Stimulated activated CD8-positive, alpha-beta memory T cell treated with anti-CD3 and anti-CD28 coated beads, Interleukin-15, amount 100 ng/mL, for 1 hour (primary cell): ENCODE results near the gene ALDH3B1.

ENCODE experiments used
- DNase-seq: peaks from one replicate; pipeline ENCODE4 v3.0.0-alpha.2; 2020; ENCODE audit warnings: low read depth

Gene ALDH3B1

GRCh38 chr11:68013611-68014156 lies 3.6 kb downstream of the ALDH3B1 start:
- DNase-seq = no peak

- no peak for DNase-seq
These were observed 4.2 kb downstream of the ALDH3B1 start for GRCh38 chr11:68014157-68014946.

GRCh38 chr11:68014947-68015447 lies 4.9 kb downstream of the ALDH3B1 start:
- DNase-seq = no peak

DNA sequence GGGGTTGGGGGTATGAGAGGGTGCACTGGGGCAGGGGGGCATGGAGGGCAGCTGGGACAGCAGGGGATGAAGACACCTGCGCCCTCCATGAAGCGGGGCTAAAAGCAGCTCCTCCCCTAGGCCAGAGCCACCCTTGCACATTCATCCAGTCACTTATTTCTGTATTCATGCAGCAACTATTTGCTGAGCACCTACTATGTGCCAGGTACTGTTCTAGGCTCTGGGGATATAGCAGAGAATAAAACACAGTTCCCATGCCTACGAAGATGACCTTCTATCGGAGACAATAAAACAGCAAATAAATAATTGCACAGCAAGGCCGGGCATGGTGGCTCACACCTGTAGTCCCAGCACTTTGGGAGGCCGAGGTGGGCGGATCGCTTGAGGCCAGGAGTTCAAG lies 5.3 kb downstream of the ALDH3B1 start:
- no peak for DNase-seq

DNA sequence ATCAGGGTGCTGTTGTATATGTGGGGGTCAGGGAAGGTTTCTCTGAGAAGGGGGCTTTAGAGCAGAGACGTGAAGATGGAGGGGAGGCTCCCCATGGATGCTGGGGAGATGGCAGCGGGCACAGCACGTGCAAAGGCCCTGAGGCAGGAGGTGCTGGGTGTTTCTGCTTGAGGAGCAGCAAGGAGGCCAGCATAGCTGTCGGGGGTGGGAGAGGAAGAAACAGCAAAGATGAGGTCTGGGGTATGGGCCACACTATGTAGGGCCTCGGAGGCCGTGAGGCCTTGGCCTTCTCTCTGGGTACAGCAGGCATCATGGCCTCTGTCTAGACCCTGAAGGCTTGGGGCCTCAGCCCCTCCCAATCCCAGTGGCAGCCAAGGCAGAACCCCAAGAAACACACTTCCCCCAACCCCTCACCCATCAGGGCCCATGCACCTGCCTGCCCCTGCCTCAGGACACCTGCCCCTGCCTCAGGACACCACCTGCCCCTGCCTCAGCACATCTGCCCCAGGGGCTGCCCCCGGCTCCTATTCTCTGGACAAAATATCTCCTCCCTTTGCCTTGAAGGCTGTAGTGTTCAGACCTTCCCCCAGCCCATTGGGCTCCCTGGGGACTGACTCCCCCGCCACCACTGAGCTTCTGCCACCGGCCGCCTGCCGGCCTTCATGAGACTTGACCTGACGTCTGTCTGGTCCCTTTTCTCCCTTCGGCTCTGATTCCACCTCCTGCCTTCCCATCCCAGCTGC lies 6.2 kb downstream of the ALDH3B1 start:
- no peak for DNase-seq

DNA sequence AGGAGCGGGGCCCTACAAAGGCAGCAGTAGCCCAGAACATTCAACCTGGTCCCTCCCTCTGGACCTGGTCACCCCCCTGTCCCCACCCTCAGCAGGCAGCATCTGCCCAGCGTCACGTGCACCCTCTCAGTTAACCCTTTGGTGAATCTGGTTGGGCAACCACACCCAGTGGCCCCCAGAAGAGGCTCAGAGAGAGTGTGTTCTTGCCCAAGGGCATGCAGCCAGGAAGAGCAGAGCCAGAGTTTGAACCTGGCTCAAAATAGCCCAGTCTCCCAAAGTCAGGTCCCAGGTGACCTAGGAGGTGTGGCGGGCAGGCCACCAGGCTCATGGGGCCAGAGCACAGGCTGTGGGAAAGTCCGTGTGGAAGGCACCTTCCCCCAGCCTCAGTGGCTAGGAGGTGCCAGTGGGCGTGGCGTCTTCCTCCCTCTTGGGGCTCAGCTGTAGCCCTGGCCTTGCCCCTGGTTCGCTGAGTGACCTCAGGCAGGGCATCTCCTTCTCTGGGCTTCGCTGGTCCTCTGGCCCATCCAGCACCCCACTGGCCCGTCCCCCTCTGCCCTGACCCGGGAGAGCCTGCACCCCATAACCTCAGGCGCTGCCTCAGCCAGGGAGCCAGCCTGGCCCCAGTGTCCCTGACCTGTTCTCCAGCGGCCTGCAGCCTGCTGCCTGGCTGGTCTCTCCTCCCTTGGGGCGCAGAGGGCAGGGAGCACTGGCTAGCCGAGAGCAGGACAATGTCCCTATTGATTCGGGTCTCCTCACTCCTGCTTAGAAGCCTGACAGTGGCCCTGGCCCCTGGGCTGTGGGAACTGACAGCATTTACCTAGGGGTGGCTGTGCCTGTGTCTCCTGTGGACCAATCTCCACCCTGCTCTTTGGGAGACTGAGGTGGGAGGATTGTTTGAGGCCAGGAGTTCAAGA lies 7.0 kb downstream of the ALDH3B1 start:
- no peak for DNase-seq

GRCh38 chr11:68017980-68018729 lies 8.0 kb downstream of the ALDH3B1 start:
- no peak for DNase-seq

GRCh38 chr11:68018730-68019190 lies 8.6 kb downstream of the ALDH3B1 start:
- no peak for DNase-seq

GRCh38 chr11:68019486-68019885 lies 9.4 kb downstream of the ALDH3B1 start:
- no peak for DNase-seq

DNA sequence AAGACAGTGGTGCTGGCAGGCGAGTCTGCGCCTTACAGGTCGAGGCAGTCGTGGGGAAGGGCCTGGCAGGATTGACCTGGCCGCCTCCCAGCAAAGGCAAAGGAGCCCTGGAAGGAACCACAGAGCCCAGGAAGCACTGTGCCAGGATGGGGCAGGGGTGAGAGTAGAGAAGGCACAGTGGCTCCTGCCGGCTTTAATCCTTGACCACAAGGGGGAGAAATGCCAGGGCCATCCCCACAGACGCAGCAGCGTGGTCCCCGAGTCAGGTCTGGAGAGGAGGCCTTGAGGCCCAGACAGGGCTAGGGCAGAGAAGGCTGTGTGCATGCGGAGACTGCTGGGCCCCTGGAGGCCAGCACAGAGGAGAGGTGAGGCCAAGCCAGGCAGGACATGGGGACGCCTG lies 10.4 kb downstream of the ALDH3B1 start:
- DNase-seq = no peak

GRCh38 chr11:68021167-68021787 lies 11.2 kb downstream of the ALDH3B1 start:
- DNase-seq = no peak

DNA sequence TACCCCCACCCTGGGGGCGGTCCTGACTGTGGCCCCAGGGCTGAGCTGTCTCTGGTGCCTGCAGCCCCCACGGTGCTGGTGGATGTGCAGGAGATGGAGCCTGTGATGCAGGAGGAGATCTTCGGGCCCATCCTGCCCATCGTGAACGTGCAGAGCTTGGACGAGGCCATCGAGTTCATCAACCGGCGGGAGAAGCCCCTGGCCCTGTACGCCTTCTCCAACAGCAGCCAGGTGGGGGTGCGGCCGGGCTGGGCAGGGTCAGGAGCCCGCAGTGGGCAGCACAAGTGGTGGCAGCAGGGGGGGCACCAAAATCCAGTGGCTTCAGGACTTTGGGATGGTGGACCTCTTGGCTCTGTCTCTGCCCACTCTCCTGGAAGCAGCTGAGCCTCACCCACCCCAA lies 12.4 kb downstream of the ALDH3B1 start:
- no peak for DNase-seq

GRCh38 chr11:68024508-68024907 lies 14.4 kb downstream of the ALDH3B1 start:
- DNase-seq = no peak

GRCh38 chr11:68025047-68025446 lies 14.9 kb downstream of the ALDH3B1 start:
- no peak for DNase-seq

DNA sequence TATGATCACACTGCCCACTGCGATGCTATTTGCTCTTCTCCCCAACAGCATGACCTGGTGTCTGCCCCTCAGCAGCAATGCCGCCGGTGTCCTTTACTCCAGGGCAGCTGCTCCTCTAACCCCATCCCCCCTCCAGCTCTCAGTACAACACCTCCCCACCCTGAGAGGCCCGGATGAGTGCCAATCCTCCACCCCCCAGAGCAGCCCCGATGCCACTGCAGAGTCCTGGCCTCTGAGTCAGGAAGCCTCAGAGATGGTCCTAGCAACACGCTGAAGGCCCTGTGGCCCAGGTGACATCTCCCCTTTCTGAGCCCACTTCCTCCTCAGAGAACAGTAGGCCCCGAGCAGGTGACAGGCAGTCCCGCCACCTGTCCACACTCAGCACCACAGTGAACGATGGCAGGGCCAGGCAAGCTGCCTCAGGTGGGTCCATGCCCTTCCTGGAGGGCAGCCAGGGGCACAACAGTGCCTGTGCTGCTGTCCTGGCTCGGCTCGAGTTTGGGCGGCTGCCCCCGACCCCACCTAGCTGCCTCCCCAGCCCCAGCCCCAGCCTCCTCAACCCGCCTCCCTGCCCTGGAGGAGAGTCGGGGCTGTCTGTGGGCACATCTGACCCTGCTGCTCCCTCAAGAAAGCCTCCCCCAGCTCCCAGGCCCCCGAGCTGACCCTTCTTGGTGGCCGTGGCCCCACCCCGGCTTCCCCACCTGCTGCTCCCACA lies 16.4 kb downstream of the ALDH3B1 start:
- DNase-seq = no peak

DNA sequence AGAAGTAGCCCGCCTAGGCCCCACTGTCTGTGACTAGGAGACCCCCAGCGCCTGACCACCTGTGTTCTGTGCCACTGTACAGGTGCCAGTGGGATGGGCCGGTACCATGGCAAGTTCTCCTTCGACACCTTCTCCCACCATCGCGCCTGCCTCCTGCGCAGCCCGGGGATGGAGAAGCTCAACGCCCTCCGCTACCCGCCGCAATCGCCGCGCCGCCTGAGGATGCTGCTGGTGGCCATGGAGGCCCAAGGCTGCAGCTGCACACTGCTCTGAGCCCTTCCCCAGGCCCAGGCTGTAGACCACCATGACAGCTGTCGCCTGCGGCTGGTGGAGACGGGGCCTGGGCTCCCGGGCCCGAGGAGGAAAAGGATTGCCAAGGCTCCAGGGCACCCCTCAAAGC lies 17.5 kb downstream of the ALDH3B1 start:
- DNase-seq = no peak

DNA sequence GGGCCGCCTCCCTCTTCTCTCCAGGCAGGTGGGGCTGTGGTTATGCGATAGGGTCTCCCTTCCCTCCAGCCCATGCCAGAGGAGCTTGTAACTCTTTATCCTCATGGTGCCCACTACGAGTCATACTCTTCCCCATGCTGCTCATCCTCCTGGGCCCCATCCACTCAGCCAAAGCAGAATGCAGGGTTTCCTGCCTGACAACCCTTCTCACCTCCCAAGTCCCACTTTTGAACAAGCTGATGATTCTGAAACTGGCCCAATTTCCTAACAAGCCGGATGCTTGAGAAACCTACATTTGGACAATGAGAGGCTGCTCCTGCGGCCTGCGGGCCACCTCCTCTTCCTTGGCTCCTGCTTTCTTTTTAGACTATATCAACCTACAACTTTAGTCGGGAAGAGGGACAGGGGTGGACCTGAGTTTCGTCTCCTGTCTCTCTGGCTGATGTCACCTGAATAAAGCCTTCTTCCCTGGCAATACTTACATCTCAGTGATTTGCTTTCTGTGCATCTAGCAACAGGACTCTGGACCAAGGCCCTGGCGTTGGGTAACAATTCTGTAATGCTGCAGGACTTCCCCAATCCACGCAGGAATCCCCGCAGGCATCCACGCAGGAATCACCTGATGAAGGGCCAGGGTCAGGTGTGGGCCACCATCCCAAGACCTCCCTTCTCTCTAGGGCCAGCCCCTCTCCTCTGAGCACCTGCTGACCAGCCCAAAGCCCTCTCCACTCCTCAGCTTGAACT lies 18.8 kb downstream of the ALDH3B1 start:
- no peak for DNase-seq

DNA sequence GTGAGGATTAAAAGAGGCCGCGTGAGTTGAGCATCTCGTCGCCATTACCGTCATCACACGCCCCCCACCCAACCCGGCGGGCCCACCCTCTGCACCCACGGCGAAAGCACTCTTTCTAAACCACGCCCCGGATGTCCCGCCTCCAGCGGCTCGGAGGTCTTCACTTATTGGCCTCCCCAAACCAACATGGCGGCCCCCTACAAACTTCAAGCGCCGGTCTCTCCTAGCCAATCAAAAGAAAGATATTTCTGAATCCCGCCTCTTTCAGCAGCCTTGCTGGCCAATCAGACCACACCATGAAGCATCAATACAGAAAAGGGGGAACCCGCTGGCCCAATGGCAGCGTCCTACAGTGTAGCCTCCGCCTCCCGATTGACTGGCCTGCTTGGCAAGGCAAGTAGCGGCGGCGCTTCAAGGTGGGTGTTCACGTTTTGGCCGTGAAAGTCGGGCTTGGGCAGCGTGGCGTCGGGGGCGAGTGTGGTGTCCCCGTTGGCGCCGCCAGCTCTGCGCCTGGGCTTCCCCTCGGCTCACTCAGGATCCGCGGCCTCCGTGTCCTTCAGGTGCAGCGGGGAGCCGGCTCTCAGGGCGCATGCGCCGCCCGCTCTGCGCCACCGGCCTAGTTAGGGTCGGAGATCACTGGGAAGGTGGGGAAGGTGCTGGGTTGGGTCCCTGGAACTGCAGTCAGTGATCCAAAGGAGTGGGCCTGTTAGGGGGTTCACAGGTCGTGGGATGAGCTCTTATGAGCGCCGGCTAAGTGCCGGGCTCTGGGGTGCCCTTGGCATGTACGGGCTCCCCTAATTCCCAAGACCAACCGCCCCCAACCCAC lies 20.4 kb downstream of the ALDH3B1 start, which contains the start of gene NDUFS8:
Gene NDUFS8 (plus strand): TSS at position 364 of the 826 bp plus-strand sequence. CDS start 1,471 bp downstream, outside the sequence.
- peak; percentile 95 for DNase-seq
